ENCODE results near the gene FBXL4.
"Not testable (repeated sequence)": the region's sequence is repeated elsewhere in the genome, so short reads cannot be mapped to it uniquely, and the experiment has no call there.

FBXL4 gene

DNA sequence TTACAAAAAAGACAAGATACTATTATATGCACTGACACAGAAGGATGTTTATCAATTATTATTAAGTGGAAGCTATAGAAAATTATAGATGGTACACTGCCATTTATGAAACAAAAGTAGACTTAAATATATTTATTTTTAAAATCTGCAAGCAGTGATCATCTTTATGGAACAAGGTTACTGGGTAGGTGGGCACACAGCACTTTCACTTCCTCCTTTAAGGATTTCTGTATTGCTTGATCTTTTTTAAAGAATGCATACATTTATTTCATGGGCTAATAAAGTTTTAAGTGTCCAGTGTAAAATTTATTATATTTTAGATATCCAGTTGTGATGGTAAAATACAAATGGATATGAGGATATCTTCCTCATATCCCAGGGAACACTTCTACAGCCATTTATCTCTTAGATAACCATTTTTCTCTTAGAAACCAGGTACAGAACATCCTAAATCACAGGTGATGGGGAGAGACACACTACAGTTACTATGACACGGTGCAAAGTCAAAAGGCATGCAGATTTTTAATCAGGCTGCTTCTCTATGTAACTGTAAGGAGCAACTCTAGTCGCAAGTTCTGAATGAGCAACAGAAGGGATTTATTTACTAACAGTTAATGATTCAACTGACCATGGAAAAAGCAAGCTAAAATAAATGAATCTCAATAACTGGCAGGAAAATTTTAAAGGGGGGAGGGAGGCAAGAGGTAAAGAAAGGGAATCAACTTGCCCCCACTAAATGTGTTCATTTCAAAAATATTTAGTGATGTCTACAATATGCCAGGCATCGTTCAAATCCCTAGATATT lies 2.2 kb downstream of the FBXL4 start:
- DNase-seq = no peak

DNA sequence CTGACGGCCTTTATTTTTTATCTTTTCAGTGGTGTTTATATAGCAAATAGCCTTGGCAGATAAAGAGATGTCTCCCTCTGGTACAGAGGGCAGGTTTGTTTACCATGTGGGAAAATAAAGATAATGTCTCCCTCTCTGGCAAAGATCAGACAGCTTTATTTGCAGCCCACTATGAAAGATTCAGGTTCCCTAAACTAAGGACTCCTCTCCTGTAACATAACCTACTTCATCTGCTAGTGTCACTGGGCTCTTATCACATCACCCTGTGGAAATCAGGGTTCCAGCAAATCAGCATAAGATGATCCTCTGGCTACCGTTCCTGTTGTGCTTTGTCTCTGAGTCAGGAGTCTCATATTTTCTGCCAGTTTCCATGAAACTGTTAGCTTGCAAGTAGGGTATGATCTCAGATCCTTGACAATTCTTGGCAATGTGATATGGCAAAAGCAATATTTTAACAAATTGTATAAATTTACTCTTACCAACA lies 3.1 kb downstream of the FBXL4 start:
- no peak for DNase-seq

DNA sequence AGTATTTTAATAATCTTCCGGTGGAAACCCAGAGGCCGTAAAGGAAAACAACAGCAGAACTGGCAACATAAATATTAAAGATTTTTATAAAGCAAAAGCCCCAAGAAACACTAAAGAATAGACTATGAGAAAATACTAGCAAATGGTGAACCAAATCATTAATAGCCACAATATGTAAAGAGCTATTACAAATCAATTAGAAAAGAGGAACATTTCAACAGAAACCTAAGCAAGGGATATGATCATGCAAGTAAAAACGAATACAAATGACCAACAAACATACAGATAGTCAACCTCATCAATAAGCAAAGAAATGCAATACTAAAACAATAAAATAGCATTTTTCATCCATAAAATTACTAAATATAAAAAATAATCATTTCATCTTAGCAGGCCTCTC lies 3.6 kb downstream of the FBXL4 start:
- DNase-seq = no peak

DNA sequence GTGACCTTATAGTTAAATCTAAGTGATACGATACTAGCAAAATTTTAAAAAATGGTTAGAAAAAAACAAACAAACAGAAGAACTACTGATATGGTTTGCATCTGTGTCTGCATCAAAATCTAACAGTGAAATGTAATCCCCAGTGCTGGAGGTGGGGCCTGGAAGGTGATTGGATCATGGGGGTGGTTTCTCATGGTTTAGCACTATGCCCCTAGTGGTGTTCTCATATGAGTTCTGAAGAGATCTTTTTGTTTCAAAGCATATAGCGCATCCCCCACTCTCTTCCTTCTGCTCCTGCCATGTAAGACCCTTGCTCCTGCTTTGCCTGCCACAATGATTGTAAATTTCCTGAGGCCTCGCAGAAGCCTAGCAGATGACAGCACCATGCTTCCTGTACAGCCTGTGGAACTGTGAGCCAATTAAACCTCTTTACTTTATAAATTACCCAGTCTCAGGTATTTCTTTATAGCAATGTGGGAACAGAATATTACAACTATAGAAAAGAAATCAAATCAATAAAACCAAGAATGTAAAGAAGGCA lies 5.4 kb downstream of the FBXL4 start:
- no peak for DNase-seq

DNA sequence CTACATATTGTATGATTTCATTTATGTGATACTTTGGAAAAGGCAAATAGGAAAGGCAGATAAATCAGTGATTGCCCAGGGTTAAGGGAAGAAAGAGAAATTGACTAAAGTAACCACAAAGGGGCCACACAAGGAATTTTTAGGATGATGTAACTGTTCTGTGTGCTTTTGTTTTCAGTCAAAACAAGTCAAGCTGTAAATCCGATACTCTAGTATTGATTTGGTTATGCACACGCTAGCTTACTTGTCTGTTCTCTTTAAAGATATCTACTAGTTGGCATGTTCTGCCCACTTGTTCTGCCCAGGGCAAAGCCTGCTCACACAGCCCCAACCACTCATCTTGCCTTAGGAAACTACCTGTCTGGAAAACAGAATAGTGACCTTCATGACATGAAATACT lies 6.4 kb downstream of the FBXL4 start:
- DNase-seq = no peak

DNA sequence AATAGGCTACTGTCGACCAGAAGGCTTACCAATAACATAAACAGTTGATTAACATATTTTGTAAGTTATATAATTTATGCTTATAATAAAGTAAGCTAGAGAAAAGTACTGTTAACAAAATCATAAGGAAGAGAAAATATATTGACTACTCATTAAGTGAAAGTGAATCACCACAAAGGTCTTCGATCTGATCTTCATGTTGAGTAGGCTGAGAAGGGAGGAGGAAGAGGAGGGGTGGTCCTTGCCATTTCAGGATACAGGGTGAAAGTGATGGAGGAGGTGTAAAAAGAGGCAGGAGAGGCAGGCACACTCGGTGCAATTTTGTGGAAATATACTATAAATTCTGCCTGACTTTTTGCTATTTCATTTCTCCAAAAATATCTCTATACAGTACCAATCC lies 10.4 kb downstream of the FBXL4 start:
- DNase-seq = no peak

DNA sequence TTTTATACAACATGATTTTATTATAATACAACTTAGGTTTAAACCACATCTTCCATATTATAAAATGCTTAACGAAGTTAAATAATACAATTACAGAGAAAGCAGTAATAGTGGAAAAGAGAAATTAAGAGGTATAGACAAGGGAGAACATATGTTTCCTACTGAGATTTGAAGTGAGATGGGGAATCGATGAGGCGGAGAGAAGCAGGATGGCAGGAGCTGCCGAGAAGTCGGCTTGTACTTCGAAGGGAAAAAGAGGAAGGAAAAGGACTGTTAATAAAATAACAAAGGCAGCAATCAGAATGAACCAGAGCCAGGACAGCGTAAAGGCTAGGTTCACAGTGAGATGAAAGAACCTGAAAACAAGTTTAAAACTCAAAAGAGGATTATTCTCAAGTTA lies 15.4 kb downstream of the FBXL4 start:
- DNase-seq = no peak

DNA sequence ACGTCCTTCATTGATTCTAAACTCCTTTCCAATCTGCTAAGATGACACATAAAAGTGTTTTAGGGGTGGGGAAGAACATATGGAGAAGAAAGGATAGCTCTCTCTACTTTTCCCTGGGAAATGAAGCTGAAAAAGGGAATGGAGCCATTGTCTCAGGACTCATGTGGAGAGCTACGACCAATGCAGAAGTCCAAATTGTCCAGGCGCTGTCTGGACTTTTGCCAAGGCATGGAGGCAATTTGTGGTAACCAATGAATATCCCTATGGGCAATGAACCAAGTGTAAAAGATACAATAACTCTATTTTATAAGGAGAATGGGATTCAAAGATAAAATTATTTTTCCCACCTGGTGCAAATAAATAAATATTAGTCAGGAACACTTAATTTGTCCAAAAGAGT lies 16.1 kb downstream of the FBXL4 start:
- DNase-seq = no peak

DNA sequence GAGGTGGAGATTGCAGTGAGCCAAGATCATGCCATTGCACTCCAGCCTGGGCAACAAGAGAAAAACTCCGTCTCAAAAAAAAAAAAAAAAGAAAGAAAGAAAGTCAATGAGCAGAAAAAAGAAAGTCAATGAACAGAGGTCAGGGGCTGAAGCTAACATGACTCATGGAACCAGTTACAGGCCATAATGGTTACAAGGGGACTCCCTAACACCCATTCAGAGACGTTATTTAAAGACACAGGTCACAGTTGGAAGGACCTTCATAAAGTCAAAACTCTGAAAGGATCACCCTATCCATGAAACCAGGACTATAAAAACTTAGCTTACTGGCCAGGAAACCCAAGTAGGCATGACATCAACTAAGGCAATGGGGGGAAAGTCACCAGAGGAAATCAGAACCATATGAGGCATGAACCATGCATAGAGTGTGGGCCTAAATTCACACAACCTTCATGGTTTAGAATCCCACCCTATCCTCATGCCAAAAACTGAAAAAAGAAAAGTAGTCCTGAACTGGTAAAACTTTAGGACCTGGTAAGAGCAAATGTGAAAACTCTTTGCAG lies 18.2 kb downstream of the FBXL4 start:
- DNase-seq = no peak

DNA sequence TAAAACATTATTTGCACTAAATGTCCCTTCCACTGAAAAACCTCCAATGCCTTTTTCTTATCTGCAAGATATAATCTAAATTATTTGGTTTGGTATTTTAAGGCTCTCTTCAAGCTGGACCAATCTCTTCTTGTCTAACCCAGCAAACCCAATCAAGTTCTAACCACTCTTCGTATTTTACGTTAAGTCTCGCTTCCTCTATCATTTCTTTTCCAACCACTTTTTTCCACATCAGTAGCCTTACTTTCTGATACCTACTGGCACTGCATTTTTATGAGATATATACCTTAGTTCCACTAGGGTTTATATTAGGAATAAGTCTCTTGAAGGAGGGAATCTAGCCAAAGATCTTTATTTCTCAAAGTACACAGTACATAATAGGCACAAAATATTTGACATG lies 19.1 kb downstream of the FBXL4 start:
- DNase-seq = no peak

DNA sequence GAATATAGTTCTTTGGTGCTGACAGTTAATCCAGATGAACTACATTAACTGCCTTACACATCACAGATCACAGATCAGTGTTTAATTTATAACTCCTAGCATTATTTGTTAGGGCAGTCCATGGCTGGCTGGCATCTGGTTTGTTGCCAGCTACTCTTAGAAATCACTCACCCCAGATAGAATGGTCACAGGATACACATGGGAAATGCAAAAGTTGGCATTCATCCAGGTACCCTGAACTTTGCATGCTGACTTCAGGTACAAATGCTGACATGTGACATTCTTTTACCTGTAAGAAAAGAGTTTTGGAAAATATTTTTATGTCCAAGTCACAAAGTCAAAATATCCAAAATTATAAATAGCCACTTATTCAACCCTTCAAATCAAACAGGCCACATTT lies 20.2 kb downstream of the FBXL4 start:
- DNase-seq = no peak

DNA sequence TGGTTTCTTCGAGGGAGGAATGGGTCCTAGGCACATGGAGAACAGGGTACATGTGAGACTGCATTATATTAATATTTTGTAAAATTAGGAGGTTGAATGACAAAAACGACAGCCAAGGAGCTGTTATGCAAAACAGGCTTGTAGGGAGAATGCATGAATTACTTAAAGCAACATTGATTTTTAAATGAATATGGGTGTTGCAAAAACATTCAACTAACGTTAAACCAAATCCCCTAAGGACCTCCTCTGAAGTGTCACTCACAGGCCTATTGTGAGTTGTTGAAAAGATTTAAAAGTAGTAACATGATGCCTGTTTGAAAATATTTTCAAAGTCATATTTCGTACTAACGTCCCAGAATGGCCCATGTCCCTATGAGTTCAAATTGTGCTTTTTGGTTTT lies 21.9 kb downstream of the FBXL4 start:
- no peak for DNase-seq

DNA sequence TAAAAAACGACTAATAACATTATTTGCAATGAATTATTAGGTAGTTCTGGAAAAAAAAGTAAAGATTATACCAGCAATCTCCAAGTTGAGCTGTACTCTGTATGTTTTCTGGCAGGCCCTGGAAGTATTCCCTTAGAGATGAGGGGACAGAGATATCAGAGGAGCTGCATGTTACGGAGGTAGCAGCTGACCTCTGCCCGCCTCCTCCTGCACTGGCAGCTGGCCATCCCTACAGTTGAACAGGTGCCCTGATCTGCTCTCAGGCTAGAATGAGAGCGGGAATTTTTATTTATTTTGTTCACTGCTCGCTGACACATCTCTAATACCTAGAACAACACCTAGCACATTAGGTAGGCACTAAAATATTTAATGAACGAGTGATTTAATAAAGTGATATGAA lies 23.1 kb downstream of the FBXL4 start:
- no peak for DNase-seq

DNA sequence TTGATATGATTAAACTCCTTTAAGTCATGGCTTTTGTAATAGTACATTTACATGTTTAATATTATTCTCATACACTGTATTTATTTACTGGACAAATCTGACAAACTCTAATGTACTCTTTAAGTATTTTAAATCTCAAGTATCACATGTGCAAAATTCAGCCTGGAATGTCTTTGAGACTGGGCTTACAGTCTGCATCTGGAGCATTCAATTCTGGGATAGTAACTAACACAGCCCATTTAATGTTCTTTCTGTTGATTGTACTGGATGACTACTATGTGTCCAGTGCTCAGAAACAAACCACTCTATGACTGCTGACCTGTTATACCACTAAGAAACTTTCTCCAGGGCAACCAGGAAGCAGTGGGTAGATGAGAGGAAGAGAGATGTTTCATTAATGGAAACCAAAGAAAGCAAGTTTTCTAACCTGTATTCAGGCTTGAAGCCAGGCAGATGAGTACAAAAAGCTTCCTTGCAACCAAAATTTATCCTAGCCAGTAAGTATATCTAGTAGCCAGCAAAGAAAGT lies 26.8 kb downstream of the FBXL4 start:
- no peak for DNase-seq

DNA sequence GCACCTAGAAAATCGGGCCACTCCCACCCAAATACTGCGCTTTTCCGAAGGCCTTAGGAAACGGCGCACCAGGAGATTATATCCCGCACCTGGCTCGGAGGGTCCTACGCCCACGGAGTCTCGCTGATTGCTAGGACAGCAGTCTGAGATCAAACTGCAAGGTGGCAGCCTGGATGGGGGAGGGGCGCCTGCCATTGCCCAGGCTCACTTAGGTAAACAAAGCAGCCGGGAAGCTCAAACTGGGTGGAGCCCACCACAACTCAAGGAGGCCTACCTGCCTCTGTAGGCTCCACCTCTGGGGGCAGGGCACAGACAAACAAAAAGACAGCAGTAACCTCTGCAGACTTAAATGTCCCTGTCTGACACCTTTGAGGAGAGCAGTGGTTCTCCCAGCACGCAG lies 36.8 kb downstream of the FBXL4 start:
- DNase-seq = not testable (repeated sequence)

DNA sequence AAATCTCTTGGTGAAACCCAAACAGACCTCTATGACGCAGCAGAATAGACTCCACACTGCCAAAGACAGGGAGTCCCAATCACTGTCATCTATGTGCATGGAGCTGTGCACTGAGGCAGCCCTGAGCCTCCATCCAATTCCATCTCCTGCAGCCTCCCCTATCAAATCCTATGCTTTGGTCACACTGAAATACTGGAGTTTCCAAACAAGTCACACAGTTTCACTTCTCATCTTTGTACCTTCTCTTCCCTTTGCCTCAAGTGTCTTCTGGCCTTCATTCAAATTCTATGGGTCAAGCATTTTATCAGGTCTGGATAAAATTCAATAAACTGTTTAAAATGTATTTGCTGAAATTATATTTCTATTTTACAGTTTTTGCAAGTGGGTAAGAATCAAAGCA lies 38.5 kb downstream of the FBXL4 start:
- DNase-seq = no peak

DNA sequence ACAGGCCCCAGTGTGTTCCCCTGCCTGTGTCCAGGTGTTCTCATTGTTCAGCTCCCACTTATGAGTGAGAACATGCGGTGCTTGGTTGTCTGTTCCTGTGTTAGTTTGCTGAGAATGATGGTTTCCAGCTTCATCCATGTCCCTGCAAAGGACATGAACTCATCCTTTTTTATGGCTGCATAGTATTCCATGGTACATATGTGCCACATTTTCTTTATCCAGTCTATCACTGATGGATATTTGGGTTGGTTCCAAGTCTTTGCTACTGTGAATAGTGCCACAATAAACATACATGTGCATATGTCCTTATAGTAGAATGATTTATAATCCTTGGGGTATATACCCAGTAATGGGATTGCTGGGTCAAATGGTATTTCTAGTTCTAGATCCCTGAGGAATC lies 41.4 kb downstream of the FBXL4 start:
- not testable (repeated sequence) for DNase-seq

DNA sequence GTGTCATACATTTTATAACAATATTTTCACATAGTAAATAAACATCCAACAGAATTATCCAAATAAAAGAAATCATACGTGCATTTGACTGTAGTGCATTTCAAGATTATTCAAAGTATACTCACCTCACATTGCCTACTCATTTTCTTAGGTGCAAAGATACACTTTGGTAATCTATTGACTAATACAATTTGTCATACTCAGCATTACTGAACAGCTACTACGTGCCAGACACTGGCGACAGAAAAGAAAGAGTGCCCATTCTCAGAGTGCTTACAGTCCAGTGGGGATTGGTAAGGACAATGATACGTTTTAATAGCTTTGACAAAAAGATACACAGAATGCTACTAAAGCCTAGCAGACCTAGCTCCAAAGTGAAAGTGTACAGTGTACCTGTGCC lies 42.0 kb downstream of the FBXL4 start:
- no peak for DNase-seq

DNA sequence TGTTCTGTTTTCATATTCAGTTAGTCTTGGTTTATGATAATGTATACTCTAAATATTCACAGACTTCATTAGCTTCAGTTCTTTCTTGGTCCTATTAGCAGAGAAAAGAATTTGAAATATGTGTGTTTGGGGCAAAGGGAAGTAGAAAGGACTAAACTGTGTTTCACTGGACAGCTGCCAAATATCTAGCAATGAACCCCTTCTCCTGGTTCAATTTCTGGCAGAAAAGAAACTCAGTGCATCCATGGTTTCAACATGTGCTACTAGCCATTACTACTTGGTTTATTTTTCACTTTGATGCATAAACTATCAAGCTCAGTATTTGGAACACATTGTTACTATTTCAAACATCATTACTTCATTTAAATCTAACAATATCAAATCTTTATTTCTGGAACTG lies 43.6 kb downstream of the FBXL4 start:
- DNase-seq = no peak

DNA sequence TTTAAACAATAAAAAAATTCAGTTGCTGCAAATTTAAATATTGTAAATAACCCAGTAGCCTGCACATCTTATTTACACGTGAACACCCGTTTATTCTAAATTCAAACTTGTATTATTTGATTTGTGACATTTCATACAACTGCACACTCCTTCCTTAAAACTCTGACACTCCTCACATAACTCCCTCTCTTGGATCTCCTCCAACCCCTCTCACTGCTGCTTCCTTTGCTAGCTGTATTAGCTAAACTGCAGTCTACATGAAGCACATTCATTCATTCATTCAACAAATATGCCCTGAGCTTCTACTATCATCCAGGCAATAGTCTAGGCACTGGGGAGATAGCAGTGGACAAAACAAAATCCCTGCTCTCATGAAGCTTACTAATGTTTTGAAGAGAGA lies 47.0 kb downstream of the FBXL4 start:
- no peak for DNase-seq

DNA sequence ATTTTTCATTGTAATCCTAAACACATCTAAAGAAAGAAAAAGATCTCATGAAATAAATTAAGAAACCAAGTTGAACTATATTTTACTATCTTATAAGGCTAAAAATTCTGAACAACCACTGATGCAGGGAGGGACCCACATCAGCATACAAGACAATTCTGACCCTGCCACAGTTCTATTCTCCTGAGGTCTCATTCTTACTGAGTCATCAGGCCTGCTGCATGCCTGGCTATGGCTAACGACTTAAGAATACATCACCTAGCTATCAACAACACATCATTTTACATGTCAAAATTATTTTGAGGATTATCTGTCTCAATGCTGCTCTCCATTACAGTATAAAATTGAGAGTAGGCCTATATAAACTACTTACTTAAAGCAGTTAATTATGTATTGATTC lies 52.9 kb downstream of the FBXL4 start:
- no peak for DNase-seq

DNA sequence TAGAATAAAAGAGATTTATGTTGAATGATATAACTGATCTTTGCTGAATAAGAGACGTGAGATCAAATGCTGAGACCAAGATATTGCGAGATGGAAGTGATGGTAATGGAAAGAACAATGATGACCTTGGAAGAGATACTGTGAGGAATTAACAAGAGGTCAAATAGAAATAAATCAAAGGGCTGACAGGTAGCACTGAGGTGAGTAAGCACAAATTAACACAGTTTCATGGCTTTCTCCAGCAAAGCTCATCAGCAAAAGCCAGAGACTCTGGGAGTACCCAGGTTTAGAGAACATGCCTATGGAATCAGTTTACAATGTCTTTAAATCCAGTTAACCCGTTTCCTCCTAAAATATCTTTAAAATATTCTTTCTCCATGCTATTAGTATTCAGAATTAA lies 60.1 kb downstream of the FBXL4 start:
- DNase-seq = no peak

DNA sequence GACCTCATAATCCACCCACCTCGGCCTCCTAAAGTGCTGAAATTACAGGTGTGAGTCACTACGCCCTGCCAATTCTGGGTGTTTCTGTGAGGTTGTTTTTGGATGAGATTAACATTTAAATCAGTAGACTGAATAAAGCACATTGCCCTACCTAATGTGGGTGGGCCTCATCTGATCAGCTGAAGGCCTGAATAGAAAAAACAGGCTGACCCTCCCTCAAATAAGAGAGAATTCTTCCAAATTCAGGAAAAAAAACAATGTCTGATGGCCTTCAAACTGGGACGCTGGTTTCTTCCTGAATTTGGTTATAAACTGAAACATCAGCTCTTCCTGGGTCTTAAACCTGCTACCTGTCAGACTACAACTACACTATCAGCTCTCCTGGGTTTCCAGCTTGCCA lies 62.4 kb downstream of the FBXL4 start:
- no peak for DNase-seq

DNA sequence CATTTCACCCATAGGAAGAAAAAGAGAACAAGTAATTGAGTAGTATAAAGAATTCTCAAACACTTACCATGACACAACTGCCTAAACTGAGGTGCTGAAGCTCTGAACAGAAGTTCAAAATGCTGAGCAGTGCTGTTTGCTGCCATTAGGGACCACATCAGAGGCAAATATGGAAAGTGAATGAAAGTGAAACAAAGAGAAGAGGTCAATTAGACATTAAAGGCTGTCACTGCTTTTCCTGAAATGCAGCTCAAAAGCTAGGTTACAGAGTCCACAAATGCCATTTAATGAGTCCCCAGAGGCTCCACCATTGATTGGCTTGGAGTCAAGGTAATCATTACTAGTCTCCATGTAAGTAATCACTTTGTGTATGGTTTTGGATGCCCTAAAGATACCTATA lies 67.3 kb downstream of the FBXL4 start:
- no peak for DNase-seq
